GM21447 (cell line): ENCODE measurements around the gene FBXW4.
"Not testable (repeated sequence)": the region's sequence is repeated elsewhere in the genome, so short reads cannot be mapped to it uniquely, and the experiment has no call there.

ENCODE experiments used
- ATAC-seq: cut with Tn5 transposase; IDR thresholded peaks from one replicate; pipeline ENCODE4 v1.9.1; 2021; ENCODE audit not compliant: unreplicated experiment

FBXW4 gene

DNA sequence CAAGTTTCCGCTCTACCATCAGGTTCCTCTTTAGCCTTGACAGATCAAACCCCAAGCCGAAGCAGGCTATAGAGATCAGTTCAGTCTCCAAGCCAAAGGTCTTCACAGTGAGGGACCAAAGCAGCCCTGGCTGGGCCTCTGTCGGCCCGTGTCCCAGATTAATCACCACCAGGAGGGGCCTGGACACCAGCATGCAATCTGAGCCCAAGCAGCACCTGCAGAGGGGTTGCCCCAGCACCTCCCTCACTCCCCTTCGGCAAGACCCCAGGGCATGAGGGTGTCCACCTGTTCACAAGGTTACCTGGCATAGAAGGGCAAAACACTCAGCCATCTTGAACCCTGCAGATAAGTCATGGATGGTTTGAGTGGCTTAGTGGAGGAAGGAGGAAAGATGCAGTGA lies 36.0 kb downstream of the FBXW4 start:
- no peak for ATAC-seq

DNA sequence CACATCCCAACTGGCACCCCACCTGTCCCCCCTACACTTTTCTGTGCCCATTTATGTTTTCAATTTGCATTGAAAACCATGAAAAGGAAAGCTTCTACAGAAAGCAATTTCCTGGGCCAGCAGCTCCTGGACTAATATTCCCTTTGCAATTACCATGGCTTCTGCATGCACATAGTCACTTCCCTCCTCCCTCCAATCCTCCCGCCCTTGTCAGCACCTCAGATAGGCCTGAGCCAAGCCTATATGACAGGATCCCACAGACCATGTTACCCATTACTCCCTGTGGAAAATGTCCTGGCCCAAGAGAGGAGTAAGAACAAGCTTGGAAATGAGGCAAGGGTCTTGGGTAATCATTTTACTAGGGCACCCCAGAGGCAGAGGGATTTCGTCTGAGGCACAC lies 38.1 kb downstream of the FBXW4 start:
- ATAC-seq = no peak

DNA sequence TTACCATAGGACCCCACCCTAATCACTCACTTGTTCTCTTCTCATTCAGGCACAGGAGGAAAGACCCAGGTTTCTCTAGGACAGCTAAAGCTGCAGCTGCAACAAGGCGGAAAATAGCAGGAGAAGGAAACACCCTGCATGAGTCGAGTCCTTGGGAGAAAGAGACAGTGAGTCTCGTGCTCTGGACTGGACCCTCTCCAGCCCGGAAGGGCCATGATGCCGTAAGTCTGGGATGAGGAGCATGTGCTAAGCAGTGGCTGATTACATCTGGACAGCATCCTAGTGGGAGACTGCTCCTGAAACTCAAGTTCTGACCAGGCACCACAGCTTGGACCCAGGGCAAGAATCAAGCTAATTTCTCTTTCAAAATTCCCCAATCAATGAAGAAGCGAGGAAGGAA lies 39.4 kb downstream of the FBXW4 start:
- ATAC-seq = no peak

- no peak for ATAC-seq
Measured at GRCh38 chr10:101653536-101653935, 41.4 kb downstream of the FBXW4 start.

- no peak for ATAC-seq
Measured at GRCh38 chr10:101651336-101651735, 43.6 kb downstream of the FBXW4 start.

DNA sequence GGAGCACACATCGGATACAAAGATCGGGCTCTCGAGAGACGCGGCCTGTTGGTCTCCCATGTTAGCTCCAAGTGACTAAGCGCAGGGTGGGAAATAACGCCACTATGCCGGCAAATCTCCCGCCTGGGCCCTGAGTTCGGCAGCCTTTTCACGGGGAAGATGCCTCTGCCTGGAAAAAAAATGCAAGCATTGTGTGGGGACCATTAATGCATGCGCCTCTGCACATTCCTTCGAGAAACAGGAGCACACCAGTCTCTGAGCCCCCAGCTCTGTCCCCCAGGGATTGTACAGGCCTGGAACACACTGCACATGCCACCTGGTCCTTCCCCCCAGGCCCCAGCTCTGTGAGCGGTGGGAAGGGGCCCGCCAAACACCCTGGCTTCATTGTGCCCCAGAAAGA lies 44.1 kb downstream of the FBXW4 start:
- ATAC-seq = no peak

DNA sequence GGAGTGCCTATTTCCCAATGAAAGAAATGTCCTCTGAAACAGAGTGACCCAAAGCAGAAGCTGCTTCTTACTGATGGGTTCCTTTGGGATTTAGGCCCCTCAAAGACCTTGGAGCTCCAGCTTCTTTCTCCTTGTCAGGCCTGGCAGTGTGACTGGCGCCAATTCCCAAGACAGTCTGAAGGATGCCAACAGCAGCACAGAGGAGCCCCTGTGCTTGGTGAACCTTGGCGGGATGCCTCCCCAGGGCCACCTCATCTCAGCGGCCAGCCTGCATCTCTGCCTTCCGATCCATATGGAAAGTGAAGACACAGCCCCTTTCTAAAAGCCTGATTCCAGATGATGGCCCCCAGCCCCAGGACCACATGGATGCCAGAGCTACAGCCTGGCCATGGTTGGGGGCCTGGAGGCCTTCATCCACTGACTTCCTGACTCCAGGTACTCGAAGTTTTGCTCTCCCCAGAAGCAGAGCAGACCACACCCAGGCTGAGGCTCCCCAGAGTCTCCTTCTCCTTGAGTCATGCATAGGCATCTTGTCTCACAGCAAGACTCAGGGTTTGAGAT lies 45.4 kb downstream of the FBXW4 start:
- no peak for ATAC-seq

DNA sequence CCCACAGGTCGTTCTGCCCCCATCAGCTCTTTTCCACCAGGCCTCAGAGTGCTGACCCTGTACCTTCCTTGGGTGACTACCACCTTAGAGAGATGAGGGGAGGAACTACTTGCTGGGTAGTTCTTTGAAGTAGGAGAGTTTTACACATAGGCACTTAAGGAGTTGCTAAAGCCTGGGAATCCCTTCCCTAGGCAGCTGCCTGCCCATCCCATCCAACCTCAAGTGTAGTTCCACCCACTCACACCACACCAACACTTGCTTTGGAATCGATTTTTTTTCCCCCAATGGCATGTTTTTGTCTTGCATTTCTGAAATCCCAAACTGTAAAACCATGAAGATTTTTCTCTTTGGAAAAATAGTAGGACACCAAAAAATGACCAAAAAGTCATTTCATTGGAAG lies 47.7 kb downstream of the FBXW4 start:
- ATAC-seq = no peak

DNA sequence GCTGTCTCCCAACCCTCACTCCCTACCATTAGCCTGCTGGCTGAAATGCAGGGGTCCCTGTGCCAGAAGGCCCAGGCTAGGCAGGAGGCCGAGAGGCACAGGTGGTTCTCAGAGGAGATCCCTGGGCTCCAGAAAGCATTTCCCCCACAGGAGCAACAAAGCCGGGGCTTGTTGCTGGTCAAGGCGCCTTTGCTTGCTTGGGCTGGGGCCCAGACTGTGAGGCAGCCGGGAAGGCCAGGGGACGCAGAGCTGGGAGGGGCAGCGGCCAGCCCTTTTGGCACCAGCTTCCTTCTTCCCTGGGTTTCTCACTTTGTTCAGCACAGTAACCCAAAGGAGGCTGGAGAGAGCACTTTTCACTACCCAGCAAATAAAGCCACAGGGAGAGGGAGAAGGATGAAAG lies 48.6 kb downstream of the FBXW4 start:
- no peak for ATAC-seq

DNA sequence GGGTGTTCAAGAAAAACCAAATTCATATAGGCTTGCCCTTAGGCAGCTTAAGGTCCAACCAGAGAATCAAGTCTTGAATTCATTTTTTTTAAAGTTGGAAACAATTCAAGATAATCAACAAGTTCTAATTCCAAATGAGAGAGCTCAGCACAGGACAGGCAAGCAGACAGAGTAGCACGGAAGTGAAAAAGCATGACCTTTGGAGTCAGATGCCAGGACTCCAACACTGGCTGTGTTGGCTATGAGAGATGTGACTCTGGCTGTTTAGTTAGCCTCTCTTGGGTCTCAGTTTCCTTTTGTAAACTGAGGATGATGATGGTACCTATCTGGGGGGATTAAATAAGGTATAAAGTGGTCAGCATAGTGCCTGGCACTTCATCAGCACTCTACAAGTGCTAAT lies 49.3 kb downstream of the FBXW4 start:
- ATAC-seq = no peak

DNA sequence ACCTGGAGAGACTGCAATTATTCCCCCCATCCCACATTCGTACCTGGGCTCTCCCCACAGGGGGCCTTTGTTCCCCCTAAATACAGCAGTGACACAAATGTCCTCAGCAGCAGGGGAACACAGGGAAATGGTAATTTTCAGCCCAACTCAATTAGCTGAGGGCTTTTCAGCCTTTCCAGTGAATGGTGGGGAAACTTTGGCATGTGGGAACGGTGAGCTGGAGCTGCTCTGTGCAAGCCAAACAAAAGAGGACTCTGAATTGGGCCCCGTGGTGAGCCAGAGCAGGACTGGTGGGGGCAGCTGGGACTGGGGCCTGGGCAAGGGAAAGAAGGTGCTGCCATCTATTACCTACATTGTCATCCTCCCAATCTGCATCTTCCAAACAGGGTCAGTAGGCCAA lies 51.0 kb downstream of the FBXW4 start:
- no peak for ATAC-seq

DNA sequence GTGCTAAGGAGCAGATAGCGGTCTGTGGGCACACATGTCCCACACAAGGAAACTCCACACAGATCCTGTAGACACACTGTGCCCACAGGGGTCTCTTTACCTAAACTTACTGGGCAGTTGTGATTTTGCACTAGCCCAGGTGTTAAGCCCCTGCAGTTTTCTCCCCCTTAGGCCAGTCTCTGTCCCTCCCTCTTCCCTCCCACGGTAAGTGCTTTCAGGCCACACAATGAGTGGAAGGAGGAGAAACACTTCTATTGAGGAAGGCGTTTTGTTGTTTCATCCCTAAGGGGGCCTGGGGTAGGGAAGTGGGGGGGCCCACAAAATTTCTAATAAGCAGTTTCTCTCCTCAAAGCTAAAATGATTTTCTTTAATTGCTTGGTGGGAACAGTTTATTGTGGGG lies 51.4 kb downstream of the FBXW4 start:
- no peak for ATAC-seq

- ATAC-seq = no peak
Measured at GRCh38 chr10:101639141-101639900, 55.6 kb downstream of the FBXW4 start.

- ATAC-seq = not testable (repeated sequence)
Measured at GRCh38 chr10:101633510-101633909, 61.5 kb downstream of the FBXW4 start.

- no peak for ATAC-seq
Measured at GRCh38 chr10:101631821-101632475, 63.0 kb downstream of the FBXW4 start.

- ATAC-seq = no peak
Measured at GRCh38 chr10:101630633-101630920, 64.4 kb downstream of the FBXW4 start.

- ATAC-seq = no peak
Measured at GRCh38 chr10:101629837-101630632, 64.9 kb downstream of the FBXW4 start.

DNA sequence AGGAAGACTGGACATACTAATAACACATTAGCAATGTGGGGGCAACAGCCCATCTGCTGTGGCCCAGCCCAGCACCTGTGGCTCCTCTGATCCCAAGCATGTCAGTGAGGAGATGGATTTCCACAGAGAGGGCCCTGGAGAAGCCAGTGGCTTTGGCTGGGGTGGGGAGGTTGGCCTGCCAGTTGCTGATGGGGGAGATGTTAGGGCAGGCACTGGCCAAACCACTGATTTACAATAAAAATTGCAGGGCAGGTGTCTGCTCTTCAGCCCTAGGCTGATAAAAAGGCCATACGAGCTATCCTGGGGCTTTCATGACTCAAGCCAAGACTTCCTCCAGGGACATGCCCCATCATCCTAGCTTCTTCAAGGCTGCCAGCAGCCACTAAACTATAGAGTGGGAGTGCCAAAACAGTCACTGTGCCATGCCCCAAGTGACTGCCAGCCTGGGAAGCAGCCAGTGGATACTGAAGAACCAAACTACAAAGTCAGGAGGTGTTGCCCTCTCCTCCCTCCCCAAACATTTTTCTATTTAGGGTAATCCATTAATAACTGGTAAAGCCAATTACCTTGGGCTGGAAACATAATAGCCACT lies 69.1 kb downstream of the FBXW4 start:
- no peak for ATAC-seq

GRCh38 chr10:101624526-101625102 lies 70.4 kb downstream of the FBXW4 start:
- ATAC-seq = no peak

GRCh38 chr10:101623528-101623927 lies 71.4 kb downstream of the FBXW4 start:
- no peak for ATAC-seq

DNA sequence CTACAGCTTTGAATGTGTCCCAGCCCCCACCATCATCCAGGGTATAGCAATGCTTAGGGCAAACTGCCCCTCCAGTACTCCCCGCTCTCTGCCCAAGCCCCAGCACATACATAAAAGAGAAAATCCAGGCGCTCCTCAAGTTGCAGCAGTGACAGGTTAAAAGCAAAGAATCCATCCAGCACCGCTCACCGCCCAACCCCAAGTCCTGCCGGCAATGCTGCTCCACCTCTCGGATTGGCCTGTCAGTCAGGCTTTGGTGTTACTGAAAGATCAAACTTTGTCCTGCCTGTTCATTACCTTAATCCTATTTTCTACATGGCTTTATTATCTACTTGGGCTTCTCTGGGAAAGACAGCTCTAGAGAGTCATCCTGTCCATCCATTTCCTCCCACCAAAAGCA lies 75.0 kb downstream of the FBXW4 start:
- ATAC-seq = no peak
